Occipital lobe (tissue), 2 donors: ENCODE measurements around the gene SCCPDH. TPM values are rescaled to one million over a fixed set of nuclear protein-coding genes. Genes with fewer than 3 reads are reported as not detected.

Experiments used
- DNase-seq: peaks from one replicate; lab custom pipeline; 2025; lab: John Stamatoyannopoulos, UW
- total RNA-seq: library from RNA; depleted of rRNA; stranded (reverse); fragments of >200 nt; gene quantifications from one replicate; pipeline ENCODE4 v1.2.3, GENCODE V29; 2014

The SCCPDH gene
- total RNA-seq, 1 donor from 2014 or later = 53.2 TPM

DNA sequence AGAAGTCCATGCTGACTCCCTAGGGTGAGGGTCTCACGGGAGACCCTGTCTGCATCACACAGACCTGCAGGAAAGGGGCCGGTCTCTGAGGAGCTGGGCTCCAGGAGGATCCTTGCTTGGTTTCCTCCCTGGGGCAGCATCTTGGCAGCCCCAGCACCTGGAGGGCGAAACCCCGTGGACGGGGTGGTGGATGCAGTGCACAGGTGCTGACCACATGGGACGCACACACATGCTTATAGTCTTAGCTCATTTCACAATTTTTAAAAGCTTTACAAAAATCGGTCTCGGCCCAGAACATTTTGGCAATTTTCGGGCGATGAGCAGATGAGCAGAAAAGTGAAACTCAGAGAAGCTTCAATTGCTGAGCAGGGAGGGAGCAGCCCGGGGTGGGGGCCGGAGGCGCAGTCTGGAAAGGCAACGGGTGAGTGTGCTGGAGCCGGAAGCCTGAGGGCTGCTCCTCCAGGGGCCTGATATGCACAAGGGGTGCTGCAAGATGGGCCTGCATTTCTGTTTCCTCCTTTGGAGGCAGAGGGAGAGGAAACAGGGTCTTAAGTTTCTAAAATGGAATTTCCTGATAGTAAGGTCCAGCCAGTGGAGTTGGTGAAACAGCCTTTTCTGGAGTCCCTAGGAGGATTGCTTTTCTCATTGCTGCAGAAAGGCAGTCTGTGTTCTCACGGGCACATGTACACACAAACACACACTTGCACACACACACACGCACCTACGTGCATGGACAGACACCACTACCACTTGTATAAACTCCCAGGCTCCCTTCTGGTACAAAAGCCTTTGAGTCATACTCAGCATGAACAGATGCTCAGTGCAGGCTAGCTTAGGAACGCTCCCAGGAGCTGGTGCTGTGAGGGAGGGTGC lies 60.6 kb downstream of the SCCPDH start:
- DNase-seq = peak; percentile 28

DNA sequence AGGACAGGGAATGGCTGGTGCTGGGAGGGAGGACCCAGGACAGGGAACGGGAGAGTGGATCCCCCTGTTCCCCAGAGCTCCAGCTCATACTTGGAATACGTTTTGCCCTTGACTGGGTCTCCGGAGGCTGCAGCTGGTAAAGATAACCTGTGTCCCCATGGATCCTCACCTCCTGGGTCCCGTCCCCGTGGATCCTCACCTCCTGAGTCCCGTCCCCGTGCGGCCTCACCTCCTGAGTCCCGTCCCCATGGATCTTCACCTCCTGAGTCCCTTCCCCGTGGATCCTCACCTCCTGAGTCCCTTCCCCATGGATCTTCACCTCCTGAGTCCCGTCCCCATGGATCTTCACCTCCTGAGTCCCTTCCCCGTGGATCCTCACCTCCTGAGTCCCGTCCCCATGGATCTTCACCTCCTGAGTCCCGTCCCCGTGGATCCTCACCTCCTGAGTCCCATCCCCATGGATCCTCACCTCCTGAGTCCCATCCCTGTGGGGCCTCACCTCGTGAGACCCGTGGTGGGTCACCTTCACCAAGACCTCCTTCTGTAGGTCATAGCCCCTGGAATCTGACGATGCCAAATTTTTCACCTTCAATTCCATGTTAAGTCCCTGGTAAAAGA lies 61.4 kb downstream of the SCCPDH start:
- no peak for DNase-seq

DNA sequence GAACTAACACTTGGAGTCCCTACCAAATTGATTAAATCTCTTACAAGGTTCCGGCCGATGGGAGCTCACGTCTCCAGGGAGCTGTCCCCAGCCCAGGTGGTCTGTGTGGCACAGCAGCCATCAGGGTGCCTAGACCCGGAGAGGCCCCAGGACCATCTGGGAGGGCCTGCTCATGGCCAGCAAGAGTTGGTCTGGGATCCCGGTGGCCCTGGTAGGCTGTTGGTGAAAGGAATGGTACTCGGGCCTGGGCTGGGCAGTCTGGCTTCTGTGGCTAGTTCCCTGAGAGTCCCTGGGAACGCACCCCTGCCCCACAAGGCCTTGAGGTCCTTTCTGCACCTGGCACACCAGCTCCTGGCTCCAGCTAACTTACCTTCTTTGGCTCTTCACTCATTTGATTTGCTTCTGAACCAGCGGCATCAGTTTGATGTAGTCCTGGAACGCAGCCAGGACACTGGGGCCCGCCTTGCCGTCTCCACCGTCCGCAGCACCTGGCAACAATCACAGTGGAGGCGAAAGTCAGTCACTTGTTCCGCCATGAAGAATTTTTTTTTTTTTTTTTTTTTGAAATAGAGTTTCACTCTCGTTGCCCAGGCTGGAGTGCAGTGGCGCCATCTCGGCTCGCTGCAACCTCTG lies 62.5 kb downstream of the SCCPDH start:
- DNase-seq = no peak

GRCh38 chr1:246787781-246788513 lies 63.7 kb downstream of the SCCPDH start:
- no peak for DNase-seq

- no peak for DNase-seq
Observed at GRCh38 chr1:246788895-246789338, 64.7 kb downstream of the SCCPDH start.

- DNase-seq = no peak
Observed at GRCh38 chr1:246789454-246790339, 65.5 kb downstream of the SCCPDH start.

- no peak for DNase-seq
Observed at GRCh38 chr1:246790364-246790763, 66.2 kb downstream of the SCCPDH start.

- no peak for DNase-seq
Observed at GRCh38 chr1:246790833-246791232, 66.6 kb downstream of the SCCPDH start.

DNA sequence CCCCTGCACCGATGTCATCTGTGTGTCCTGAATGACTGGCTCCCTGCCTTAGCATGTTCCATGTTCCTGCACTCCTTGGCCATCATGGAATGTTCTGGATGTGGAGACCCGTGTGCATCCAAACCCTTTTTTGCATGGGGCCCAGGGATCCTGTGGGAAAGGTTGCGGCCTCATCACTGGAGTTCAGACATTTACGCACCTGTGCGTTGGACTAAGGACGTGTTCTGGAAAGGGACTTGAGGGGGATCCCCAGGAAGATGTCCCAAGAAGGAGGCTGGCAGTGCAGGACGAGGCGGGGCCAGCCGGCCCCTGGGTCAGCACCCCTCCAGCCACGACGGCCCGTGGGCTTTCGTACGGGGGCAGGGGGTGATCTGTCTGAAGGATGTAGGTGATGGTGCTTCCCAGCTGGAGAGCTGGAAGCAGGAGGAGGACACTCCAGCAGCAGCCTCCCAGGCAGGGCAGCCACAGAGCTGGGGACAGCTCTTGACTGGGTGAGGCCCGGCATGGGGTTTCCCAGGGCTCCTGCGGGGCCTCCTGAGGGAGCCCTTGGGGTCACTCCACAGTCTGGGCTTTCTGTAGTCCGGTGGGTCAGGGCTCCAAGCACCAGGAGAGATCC lies 67.2 kb downstream of the SCCPDH start:
- DNase-seq = no peak

- no peak for DNase-seq
Observed at GRCh38 chr1:246792603-246793002, 68.4 kb downstream of the SCCPDH start.

GRCh38 chr1:246793356-246793896 lies 69.2 kb downstream of the SCCPDH start:
- DNase-seq = no peak

DNA sequence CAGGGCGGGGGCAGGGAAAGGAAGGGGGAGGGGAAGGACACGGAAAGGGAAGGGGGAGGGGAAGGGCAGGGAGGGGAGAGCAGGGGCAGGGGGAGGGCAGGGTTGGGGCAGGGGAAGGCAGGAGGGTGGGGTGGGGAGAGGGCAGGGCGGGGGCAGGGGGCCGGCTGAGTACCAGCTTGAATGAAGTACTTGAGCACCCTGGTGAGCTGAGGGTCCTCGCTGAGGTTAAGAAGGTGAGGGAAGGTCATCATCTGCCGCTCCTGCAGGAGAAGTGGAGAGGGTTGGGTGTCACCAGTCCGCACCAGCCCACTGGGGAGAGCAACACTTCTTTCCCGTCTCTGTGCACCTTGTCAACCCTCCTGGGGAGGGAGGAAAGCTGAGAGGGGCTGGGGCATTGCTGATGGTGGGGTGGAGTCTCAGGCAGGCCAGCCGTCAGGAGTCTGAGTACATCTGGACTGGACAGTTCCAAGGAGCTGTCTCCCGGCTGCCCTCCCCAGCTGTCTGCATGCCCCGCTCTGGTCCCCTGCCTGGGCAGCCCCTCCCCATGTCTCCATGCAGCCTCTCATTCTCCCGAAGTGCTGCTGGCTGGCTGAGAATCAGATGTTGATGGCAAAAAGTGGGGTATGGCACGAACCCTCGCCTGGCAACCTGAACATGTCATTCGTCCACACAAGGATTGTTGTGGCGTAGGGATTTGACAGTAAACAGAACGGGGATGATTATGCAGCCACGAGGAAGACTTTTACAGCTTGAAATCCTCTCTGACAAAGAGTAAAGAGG lies 70.0 kb downstream of the SCCPDH start:
- no peak for DNase-seq

DNA sequence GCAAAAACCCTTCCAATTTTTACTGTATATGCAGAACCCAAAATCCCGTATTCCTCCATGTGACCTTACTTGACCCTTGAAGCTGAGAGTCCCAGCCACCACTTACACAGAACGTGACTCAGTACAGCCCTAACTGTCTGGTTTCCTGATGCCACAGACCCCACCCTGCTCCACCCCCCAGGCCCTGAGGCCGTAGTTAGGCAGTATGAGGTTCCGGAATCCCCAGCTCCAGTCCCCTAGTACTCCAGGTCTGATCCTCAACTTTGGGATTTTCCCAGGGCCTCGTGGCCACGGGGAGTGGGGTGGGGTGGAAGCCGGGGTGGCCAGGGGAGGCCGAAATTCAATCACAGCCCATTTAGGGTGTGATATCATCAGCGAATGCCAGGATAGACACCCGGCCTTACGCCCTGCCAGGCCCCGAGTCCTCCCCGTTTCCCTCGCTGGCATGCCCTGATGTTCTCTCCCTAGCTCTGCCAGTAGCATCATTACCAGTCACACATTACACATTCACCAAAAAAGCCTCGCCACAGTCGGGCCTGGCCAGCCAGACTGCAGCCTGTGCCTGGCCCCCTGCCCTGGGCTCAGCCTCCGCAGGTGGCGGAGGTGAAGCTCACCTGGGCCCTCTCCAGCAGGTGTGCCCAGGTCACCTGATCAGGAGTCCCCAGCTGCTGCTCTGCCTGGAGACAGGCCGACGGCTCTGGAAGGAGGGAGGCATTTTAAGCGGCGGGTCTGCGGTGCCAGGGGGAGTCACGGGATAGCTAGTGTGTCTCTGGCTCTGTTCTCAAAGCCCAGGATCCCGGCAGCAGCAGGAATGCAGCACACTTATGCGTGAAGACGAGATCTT lies 70.8 kb downstream of the SCCPDH start:
- DNase-seq = no peak

DNA sequence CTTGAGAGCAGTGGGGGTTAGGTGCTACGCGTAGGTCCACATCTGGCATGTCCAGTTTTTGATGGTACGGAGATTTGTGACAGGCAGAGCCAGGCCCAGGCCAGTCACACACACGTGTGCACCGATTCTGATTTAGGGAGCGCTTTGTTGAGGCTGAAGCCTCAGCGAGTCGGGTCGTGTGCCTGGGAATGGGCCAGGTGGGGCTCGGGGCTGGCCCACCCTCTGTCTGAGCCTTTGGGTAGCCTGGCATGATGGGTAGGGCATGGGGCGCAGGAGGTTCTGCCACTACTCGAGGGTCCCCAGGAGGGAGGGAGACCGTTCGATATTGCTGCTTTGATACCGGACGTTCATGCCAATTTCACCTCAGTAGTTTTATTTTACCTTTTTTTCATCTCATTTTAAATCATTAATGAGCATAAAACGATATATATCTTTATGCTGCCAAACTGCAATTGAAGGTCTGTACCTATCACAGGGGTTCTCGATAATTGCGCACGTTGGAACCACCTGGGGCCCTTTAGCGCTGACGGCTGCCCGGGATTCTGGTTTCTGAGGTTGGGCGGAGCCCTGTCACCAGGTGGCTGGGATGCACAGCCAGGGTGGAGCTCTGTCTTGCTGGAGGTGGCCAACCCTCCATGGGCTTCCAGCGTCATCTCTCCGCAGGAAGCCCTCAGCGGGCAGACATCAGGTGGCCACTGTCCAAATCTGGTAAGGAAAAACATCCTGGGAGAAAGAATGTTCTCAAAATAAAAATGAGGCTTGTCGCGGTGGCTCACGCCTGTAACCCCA lies 71.9 kb downstream of the SCCPDH start:
- no peak for DNase-seq

DNA sequence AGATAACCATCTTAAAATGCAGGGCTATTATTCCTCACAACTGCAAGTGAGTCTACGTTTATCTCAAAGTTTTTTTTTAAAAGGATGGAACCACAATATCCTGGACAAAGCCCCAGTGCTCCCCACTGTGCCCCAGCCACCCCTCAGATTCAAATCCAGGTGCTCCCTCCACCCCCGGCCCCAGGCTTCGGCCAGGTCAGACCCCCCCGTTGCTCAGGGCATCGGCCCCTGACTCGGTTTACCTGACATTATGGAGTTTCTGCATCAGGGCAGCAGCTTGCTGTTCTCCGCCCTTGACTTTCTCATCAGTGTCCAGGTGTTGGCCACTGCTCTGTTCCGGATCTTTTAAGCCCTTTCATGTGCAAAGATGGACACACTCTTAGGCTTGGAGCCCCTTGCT lies 72.9 kb downstream of the SCCPDH start:
- no peak for DNase-seq

DNA sequence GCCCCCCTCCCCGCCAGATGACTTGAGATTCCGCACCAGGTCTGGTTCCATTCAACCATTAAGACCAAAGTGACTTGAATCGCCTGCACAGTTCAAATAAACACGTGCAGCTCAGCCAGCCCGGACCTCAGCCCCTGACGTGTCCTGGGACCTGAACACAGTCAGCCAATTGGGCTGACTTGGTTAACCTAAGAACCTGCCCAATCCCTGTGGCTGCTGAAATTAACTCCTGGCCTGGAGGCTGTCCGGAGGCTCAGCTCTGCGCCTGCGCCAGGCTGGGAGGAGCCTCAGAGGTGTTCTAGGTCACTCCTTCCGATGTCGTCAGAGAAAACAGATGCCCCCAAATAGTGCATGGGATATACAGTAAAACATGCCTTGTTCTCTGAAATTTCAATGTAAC lies 73.4 kb downstream of the SCCPDH start:
- no peak for DNase-seq

GRCh38 chr1:246798107-246798506 lies 73.9 kb downstream of the SCCPDH start:
- DNase-seq = no peak
